ENCODE data around the gene CIBAR2. TPM values are rescaled to one million over a fixed set of nuclear protein-coding genes. Genes with fewer than 3 reads are reported as not detected.

Gene CIBAR2
- total and polyA plus RNA-seq, 10 of the 15 experiments (the other 5 are each of a cell fraction or from before 2014, with no cell fraction given) = 0.05 to 0.16 (median 0.07) TPM; not detected in 7

DNA sequence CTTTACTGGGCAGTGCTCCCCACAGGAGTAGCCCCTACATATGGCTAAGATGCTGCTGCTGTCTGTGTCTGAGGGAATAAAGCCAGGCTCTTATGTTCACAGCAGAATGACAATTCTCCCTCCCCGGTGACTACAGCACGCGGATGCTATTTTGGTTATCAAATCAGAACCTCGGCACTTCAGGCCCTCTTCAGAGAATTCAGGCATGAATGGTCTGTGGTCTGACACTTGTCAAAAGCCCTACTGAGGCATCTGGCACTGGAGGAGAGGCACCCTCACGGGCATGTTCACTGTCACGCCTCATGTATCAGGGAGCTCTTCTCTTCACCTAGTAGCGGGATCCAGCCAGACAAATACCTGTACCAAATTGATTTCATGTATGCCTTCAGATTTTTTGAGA is 54.3 kb downstream of the CIBAR2 start:
- no peak overlapping the region for H3K4me3 ChIP-seq
- ChIA-PET POLR2A (interaction anchor here (0.5 kb wide), 1 partner anchor 438 kb away, joined by 4 read pairs; no protein-coding TSS in a partner anchor), CTCF (interaction anchor here (1.8 to 3.9 kb wide), 3 partner anchors 27 to 30 kb away, joined by 7 to 27 read pairs (median 8); partner anchors contain the start of gene KIAA0513)

More for the DNA sequence above, 54.3 kb downstream of the CIBAR2 start:
- ChIA-PET SMC1A (ENCODE audit: uncharacterized antibody, unreplicated experiment) (no interaction called here), RAD21 (ENCODE audit: unreplicated experiment) (no interaction called here)
- TF ChIP-seq MEF2A (IDR thresholded peaks at IDR 0.05; ENCODE audit: insufficient read depth, low read depth, low read length) (peak; percentile 75; the same call in 1 of the 2 replicates), RUNX3 (IDR thresholded peaks at IDR 0.05; ENCODE audit: low read length) (peak; percentile 39; the same call in 1 of the 2 replicates)
- TF ChIP-seq, protein P1, sequence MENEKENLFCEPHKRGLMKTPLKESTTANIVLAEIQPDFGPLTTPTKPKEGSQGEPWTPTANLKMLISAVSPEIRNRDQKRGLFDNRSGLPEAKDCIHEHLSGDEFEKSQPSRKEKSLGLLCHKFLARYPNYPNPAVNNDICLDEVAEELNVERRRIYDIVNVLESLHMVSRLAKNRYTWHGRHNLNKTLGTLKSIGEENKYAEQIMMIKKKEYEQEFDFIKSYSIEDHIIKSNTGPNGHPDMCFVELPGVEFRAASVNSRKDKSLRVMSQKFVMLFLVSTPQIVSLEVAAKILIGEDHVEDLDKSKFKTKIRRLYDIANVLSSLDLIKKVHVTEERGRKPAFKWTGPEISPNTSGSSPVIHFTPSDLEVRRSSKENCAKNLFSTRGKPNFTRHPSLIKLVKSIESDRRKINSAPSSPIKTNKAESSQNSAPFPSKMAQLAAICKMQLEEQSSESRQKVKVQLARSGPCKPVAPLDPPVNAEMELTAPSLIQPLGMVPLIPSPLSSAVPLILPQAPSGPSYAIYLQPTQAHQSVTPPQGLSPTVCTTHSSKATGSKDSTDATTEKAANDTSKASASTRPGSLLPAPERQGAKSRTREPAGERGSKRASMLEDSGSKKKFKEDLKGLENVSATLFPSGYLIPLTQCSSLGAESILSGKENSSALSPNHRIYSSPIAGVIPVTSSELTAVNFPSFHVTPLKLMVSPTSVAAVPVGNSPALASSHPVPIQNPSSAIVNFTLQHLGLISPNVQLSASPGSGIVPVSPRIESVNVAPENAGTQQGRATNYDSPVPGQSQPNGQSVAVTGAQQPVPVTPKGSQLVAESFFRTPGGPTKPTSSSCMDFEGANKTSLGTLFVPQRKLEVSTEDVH (IDR thresholded peaks at IDR 0.05; ENCODE audit: low read depth, partially characterized antibody) = no peak
- Histone ChIP-seq H3K27ac (ENCODE audit: control insufficient read depth, insufficient read depth) (peak overlapping the region; percentile 35; the same call in 1 of the 2 replicates), H3K36me3 (ENCODE audit: control insufficient read depth in 2 of 2, insufficient read depth in 2 of 2, low read length in 1 of 2) (no peaks in the 10 kb centered on the region), H4K20me1 (ENCODE audit: control insufficient read depth, insufficient read depth) (no peaks in the 10 kb centered on the region), H3K27me3 (replicated peaks in 1 of 2; ENCODE audit: control insufficient read depth in 2 of 2, insufficient read depth in 2 of 2, low read length in 1 of 2) (no peaks in the 10 kb centered on the region), H3K79me2 (ENCODE audit: control insufficient read depth, insufficient read depth, low read length) (no peaks in the 10 kb centered on the region; the same call in 1 of the 2 replicates), H3K9me3 (replicated peaks; ENCODE audit: control insufficient read depth, insufficient read depth, low read length) (no peaks in the 10 kb centered on the region), H3K9ac (ENCODE audit: control insufficient read depth, insufficient read depth, low read length) (no peak overlapping the region), H3K4me2 (ENCODE audit: control insufficient read depth, insufficient read depth) (peak overlapping the region; percentile 63), H3K4me1 (ENCODE audit: control insufficient read depth, insufficient read depth, low read length) (peaks cover 48% of the 10 kb centered on the region), H2AFZ (ENCODE audit: control insufficient read depth, low read depth, low read length) (peak overlapping the region; percentile 15)
- ATAC-seq (no peak; the same call in 2 of the 3 replicates), FAIRE-seq (no peak), DNase-seq (ENCODE audit: low read depth, low spot score) (peak; percentile 59)
- in situ Hi-C loops (cut with MboI) (no loop called here), intact Hi-C loops (cut with micrococcal nuclease; ENCODE audit: unreplicated experiment) (loop anchor here (2.0 kb wide), 1 partner anchor 25 kb away; no protein-coding TSS in a partner anchor)
- 39% methylated on average over 7 of the region's 7 CpGs for WGBS (ENCODE audit: insufficient coverage, insufficient replicate concordance, low lambda C conversion rate, missing lambda C conversion rate)
- BruUV-seq (replicated peaks) = no TSS peak
